GM21423 (cell line): ENCODE results near the gene SH3BP1.
"Not testable (repeated sequence)": the region's sequence is repeated elsewhere in the genome, so short reads cannot be mapped to it uniquely, and the experiment has no call there.

Experiments
- ATAC-seq: cut with Tn5 transposase; IDR thresholded peaks from one replicate; pipeline ENCODE4 v1.9.1; 2021; ENCODE audit warnings: mild to moderate bottlenecking, moderate library complexity; ENCODE audit not compliant: unreplicated experiment

Gene SH3BP1

GRCh38 chr22:37639070-37639760 lies at the start of gene SH3BP1:
SH3BP1 (plus strand) TSS chr22:37639669; CDS start chr22:37639788, 119 bp downstream.
- no peak for ATAC-seq

GRCh38 chr22:37591081-37591480 lies 48.4 kb upstream of the SH3BP1 start:
- ATAC-seq: not testable (repeated sequence)

DNA sequence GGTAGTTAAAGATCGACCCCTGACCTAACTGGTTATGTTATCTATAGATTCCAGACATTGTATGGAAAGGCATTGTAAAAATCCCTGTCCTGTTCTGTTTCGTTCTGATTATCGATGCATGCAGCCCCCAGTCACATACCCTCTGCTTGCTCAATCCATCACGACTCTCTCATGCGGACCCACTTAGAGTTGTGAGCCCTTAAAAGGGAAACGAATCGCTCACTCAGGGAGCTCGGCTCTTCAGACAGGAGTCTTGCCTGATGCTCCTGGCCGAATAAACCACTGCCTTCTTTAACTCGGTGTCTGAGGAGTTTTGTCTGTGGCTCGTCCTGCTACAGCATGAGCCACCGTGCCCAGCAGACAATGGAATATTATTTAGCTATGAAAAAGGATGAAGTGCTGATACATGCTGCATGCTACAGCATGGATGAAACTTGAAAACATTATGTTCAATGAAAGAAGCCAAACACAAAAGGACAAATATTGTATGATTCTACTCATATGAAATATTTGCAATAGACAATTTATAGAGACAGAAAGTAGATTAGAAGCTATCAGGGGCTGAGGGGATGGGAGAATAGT lies 47.6 kb upstream of the SH3BP1 start:
- no peak for ATAC-seq

DNA sequence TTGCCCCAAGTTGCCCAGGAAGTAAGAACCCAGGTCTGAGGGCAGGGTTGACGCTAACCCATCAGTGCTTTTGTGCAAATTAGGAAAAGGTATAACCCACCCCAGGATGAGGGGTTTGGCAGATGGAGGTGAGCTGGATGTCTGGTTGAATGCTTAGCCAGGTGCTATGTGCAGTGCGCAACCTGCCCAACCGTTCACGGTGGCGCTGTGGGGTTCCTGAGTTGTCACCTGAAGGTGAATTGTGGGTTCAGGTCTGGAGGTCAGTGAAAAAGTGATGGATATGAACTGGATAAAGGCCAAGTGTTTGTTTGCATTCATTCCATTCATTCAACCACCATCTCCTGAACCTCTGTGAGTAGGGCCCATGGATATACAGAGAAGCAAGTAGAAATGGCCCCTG lies 45.2 kb upstream of the SH3BP1 start:
- no peak for ATAC-seq

- no peak for ATAC-seq
Measured at GRCh38 chr22:37599153-37599552, 40.3 kb upstream of the SH3BP1 start.

DNA sequence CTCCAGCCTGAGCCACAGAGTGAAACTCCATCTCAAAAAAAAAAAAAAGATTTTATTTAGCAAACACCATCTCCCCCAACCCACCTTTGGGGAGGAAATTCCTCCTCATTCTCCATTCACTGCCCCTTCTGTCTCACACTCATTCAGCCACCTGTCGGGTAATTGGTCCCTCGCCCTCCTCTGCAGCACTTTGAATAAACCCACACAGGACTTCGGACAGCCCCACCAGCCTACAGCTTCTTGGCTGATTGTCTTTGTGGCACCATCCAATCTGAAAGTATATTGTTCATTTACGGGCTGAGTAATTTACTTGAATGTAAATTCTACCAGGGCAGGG lies 38.3 kb upstream of the SH3BP1 start:
- no peak for ATAC-seq

DNA sequence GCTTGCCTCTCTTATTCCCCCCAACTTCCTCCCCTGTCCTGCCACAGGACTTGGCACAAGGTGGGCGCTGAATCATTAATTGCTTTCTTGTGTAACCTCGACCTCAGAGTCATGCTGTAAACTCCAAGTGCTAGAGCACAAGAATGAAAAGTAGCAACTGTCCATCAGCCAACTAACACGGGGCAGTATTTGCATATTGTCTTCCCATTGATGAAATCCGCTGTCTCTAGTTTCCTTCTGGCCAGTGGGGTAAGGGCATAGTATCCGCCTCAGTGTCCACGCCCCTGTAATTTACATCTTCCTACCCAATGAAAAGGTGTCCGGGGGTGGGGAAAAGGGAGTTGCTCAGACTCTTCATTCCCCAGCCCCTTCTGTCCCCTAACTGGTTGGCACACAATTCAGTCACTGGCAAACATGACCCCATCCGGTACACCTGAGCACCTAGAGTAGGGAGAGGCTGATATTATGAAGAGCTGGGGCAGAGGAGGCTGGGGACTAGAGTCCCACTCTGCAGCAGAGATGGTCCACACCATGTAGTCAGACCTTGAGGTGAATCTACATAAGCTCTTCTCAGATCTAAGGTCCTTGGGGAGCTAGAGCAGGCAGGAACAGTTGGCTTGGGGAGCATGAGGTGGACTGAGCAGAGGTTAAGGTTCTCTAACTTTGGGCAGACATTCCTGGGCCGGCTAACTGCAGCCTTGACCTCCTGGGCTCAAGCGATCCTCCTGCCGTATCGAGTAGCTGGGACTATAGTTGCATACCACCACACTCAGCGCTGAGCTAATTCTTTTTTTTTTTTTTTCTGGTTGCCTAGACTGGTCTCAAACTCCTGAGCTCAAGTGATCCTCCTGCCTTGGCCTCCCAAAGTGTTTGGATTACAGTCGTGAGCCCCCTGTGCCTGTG lies 37.7 kb upstream of the SH3BP1 start:
- no peak for ATAC-seq

GRCh38 chr22:37602546-37603277 lies 36.8 kb upstream of the SH3BP1 start:
- ATAC-seq: not testable (repeated sequence)

DNA sequence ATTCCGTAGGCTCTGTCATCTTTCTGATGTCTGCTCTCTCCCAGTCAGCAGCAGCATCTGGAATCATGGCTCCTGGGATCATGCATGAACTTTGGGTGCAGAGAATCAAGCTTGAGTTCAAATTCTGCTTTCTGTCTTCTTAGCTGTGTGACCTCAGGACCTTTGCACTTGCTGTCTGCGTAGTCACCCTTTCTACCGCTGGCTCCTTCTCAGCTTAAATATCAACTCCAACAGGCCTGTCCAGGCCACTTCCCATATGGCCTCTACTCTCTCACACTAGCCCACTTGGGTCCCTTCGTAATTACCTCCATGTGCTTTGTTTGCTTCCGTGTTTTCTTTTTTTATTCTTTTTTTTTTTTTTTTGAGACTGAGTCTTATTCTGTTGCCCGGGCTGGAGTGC lies 35.4 kb upstream of the SH3BP1 start:
- ATAC-seq: no peak

- ATAC-seq: no peak
Measured at GRCh38 chr22:37604875-37605274, 34.6 kb upstream of the SH3BP1 start.

GRCh38 chr22:37607010-37607934 lies 32.2 kb upstream of the SH3BP1 start:
- ATAC-seq: no peak

- no peak for ATAC-seq
Measured at GRCh38 chr22:37607935-37608476, 31.5 kb upstream of the SH3BP1 start.

DNA sequence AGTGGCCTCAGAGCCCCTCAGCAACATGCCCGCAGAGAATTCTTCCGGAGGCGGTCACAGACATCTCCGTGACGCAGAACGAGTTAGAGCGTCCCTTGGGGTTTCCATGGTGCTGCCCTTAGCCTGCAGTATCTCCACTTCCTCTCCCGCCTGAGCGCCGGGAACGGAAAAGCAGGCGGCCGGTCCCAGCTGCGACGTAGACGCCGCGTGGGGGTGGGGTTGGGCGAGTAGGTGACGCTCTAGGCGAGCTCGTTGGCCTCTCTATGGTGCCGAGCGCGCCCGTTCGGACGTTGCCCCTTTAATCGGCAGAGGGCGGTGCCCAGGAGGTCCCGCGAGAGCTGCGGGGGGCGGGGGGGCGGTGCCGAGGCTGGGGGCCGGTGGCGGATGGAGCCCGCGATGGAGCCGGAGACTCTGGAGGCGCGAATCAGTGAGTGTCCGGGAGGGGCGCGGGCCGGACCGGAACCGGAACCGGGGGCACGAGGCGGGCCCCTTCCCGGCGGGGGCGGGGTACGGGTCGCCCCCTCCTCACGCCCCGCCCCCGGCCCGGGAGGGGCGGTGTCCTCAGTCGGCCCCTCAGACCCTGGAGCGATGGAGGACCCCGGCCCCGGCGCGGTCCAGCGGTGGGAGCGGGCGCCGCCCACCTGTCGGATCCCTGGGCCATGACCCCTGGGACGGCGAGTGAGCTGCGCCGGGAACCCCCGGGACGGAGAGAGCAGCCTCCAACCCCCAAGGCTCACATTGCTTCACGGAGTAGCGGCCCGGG lies 30.8 kb upstream of the SH3BP1 start, which contains the start of gene GGA1:
Gene GGA1 (plus strand): TSS at position 358 of the 763 bp plus-strand sequence. CDS start 27 bp downstream, at position 385.
- peak; percentile 71 for ATAC-seq

DNA sequence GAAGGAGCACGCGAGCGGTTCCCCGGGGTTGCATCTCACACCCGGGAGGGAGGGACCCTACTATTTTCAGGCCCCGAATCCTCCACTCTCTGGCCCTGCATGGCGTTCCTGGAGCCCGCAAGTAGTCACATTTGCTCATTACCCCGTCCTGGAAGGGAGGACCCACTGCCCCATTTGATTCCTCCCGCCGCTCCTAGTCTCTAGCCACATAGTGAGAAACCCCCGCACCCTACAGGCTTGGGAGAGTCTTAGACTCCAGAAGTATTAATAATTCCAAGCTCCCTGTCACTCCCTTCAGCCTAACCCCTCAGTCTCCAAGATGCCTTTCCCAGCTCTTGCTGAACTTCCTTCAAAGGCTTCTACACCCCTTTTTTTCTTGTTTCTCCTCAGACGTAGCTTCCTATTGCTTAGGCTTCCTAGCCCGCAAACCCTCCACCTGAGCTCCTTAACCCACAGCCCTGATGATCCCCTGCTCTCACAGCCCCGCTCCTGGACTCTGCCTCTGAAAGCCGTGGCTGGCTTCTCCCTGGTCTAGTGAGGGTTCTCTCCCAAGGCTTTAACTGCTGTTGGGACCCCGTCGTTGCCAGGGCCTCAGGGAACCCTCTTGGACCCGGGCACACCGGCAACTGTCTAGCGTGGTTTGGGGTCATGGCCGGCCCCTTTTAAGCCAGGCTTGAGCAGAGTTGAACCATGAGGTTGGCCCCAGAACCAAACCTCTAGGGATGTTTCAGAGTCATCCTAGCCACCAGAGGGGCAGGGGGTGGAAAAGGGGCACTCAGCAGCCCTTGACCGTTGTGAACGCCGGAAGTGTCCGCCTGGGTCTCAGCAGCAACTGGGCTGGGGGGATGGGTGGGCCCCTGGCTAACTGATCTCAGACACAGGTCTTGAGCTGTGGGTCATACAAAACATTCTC lies 30.0 kb upstream of the SH3BP1 start:
- no peak for ATAC-seq

DNA sequence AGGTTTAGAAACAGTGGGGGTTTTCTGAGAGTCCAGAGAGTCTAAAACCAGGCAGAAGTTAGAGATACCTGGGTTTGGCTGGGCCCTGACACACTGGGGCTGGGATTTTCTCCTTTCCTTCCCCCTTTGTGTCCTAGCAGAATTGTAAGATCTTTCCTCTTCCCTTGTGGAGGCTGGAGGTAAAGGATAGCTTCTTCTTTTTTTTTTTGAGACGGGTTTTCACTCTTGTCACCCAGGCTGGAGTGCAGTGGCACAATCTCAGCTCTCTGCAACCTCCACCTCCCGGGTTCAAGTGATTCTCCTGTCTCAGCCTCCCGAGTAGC lies 29.4 kb upstream of the SH3BP1 start:
- not testable (repeated sequence) for ATAC-seq

- no peak for ATAC-seq
Measured at GRCh38 chr22:37610480-37611129, 28.9 kb upstream of the SH3BP1 start.

DNA sequence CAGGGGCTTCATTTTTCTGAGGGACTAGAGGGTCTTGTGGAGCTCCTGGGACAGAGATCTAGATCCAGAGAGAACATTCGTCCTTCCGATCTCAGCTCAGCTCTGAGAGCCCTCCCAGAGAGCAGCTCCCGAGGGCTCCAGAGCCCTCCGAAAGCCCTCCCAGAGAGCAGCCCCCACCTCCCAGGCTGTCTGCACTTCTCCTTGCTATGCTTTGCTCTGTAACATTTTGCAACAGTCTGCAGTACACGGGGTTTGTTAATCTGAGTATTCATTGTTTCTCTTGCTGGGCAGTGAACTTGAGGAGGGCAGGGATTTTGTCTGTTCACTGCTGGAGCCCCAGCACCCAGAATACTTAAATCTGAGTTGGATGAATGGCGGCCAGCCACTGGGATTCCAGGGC lies 28.3 kb upstream of the SH3BP1 start:
- no peak for ATAC-seq
